NCI-H2196 treated with DMSO at 0.1 percent for 48 hours (cell line): ENCODE measurements around the gene GPR180.
"Not testable (repeated sequence)": the region's sequence is repeated elsewhere in the genome, so short reads cannot be mapped to it uniquely, and the experiment has no call there.

ENCODE experiments used
- DNase-seq: peaks from one replicate; lab custom pipeline; 2025; ENCODE audit not compliant: unreplicated experiment; lab: John Stamatoyannopoulos, UW

The GPR180 gene

GRCh38 chr13:94595950-94596574 is 5.6 kb upstream of the GPR180 start, which contains the start of gene TGDS:
Gene TGDS, minus strand, starts transcription at chr13:94596152. Its CDS starts 16 bp downstream, at chr13:94596136.
- peak; percentile 49 for DNase-seq

- no peak for DNase-seq
Measured at GRCh38 chr13:94596575-94596971, 5.1 kb upstream of the GPR180 start.

GRCh38 chr13:94598281-94598680 is 3.4 kb upstream of the GPR180 start:
- DNase-seq: no peak

- no peak for DNase-seq
Measured at GRCh38 chr13:94599877-94600276, 1.8 kb upstream of the GPR180 start.

DNA sequence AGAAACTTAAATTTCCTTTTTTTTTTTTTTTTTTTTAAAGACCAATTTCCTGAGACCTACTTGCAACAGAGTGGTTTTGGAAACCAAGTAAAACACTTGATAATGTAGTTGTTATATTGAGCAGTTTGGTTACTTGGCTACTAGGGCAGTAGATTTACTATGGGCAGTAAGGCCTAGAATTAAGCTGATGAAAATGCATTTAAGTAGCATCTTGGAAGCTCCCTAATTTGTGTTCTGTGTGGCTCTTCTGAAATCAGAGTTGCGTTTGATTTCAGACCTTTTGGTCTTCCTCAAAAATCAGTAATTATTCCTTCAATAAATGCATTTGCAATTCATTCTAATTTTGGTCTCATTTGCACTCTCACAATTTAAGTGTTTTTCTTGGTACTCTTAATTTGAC is 810 bp downstream of the GPR180 start:
- no peak for DNase-seq

DNA sequence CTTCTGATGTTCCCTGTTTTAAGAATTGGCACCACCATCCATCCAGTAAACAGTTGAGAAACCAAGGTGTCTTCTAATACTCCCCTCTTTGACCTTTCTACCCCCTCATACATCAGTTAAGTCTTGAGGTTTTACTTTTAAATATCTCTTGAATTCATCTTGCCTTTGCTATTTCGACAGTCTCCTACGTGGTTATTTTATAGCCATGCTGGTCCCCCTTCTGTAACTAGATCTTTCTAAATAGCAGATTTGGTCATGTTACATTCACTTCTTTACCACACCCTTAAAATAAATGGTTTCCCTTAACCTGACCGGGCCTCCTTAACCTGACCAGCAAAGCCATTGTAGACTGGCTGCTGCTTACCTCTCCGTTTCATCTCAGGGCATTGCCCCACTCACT is 5.4 kb downstream of the GPR180 start:
- no peak for DNase-seq

DNA sequence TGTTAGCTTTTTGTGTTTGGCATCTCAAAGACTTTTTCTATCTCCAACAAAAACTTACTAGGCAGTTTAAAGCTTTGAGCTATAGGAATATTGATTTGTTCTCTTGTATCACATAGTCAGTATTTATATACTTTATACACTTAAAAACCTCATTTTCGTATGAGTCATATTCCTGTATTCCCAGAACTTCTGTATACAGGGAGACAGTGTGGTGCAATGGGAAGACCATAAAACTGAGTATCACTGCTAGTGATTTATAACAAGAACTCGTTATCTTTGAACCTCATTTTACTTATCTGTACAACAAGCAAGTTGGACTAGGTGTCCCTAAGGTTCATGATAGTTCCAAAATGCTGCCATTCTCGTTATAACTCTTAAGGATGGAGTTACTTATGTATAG is 6.3 kb downstream of the GPR180 start:
- DNase-seq: no peak

GRCh38 chr13:94608586-94608985 is 6.9 kb downstream of the GPR180 start:
- no peak for DNase-seq

DNA sequence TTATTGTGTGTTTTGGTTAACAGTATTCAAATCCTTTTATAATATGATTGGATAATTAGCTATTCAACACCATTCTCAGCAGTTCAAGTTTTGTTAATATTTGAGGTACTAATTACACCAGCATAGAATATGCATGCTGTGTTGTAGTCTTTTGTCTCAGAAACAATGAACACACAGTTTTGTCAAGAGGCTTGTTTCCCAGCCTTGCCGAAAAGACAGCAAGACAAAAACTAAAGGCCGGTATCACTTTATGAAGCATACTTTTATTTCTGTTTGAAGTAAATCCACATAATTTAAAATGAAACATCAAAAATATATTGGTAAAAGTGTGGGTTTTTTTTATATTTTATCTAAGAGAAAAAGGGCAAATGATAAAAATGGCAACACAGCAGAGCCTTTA is 7.5 kb downstream of the GPR180 start:
- DNase-seq: no peak

- DNase-seq: no peak
Measured at GRCh38 chr13:94610475-94610874, 8.8 kb downstream of the GPR180 start.

GRCh38 chr13:94612050-94612449 is 10.4 kb downstream of the GPR180 start:
- no peak for DNase-seq

- no peak for DNase-seq
Measured at GRCh38 chr13:94613051-94613450, 11.4 kb downstream of the GPR180 start.

GRCh38 chr13:94617389-94618000 is 15.8 kb downstream of the GPR180 start:
- no peak for DNase-seq

GRCh38 chr13:94620286-94620896 is 18.7 kb downstream of the GPR180 start:
- DNase-seq: peak; percentile 0

- DNase-seq: no peak
Measured at GRCh38 chr13:94622344-94622743, 20.7 kb downstream of the GPR180 start.

- DNase-seq: no peak
Measured at GRCh38 chr13:94623316-94623715, 21.7 kb downstream of the GPR180 start.

GRCh38 chr13:94630858-94631257 is 29.2 kb downstream of the GPR180 start:
- no peak for DNase-seq

DNA sequence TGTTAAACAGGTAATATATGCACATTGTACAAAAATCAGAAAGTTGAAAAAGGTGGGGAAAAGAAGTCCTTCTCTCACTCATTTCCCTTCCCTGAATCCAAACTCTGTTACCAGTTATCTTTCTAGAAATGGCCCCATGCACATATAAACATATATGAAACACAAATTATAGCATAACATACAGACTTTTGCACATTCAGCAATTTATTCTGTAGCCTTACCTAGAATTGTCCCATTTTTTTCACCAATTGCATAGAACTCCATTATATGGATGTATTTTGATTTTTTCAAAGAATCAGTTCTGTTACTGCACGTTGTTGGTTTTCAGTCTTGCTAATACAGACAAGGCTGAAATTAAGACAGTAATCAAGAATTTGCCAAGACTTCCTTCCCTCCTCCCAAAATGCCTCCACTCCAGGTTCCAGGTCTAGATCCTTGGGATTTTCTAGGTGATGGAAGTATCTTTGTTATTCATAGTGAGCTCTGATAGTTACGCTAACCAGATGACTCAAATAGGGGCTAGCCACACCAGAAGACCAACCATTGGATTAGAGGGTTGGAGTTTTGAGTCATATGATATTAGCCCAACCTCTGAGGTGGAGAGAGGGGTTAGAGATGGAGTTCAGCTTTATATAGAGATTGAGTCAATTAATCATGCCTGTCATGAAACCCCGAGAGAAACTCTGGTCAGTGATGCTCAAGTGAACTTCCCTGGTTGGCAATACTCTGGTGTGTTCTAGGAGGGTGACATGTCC is 30.7 kb downstream of the GPR180 start:
- DNase-seq: no peak

DNA sequence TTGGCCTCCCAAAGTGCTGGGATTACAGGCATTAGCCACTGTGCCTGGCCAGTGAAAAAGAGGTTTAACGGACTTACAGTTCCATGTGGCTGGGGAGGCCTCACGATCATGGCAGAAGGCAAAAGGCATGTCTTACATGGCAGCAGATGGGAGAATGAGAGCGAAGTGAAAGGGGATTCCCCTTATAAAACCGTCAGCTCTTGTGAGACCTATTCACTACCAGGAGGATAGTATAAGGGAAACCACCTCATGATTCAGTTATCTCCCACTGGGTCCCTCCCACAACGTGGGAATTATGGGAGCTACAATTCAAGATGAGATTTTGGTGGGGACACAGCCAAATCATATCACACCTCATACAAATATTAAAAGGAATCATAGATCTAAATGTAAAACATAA is 34.4 kb downstream of the GPR180 start:
- DNase-seq: not testable (repeated sequence)

- DNase-seq: no peak
Measured at GRCh38 chr13:94636942-94637578, 35.4 kb downstream of the GPR180 start.

- not testable (repeated sequence) for DNase-seq
Measured at GRCh38 chr13:94637677-94638076, 36.0 kb downstream of the GPR180 start.
